ENCODE data around the gene POR. TPM values are rescaled to one million over a fixed set of nuclear protein-coding genes. Genes with fewer than 3 reads are reported as not detected.

The POR gene
- total and polyA plus RNA-seq, 2 of the 8 experiments (the other 6 are each of a cell fraction or from before 2014, with no cell fraction given), result 98.7 to 144 TPM

GRCh38 chr7:75994388-75995051 is 79.6 kb downstream of the POR start, which contains the start of gene TMEM120A (continued):
- TF ChIP-seq SUZ12 (IDR thresholded peaks at IDR 0.05; ENCODE audit: low read length) (no peak), BCL11A (IDR thresholded peaks at IDR 0.05; ENCODE audit: low read depth in 2 of 2, low read length in 2 of 2) (no peak), EGR1 (IDR thresholded peaks at IDR 0.05; ENCODE audit: borderline replicate concordance, low read depth, low read length) (peak; percentile 44; the same call in 1 of the 2 replicates), HDAC6 (IDR thresholded peaks at IDR 0.05; ENCODE audit: low read depth, low read length) (no peak), SAP30 (IDR thresholded peaks at IDR 0.05; ENCODE audit: insufficient read depth, insufficient replicate concordance, low read length) (no peak), BRCA1 (IDR thresholded peaks at IDR 0.05; ENCODE audit: low read depth, low read length) (no peak), CHD7 (IDR thresholded peaks at IDR 0.05; ENCODE audit: insufficient replicate concordance, low read length) (no peak), ZNF274 (IDR thresholded peaks at IDR 0.05; ENCODE audit: borderline replicate concordance, extremely low read depth, low read length) (no peak), SP1 (IDR thresholded peaks at IDR 0.05; ENCODE audit: low read depth, low read length) (peak; percentile 90), JUN (IDR thresholded peaks at IDR 0.05; ENCODE audit: low read depth, low read length) (no peak), RBBP5 (IDR thresholded peaks at IDR 0.05; ENCODE audit: borderline replicate concordance, low read depth, low read length) (no peak)
